Progenitor cell of endocrine pancreas (in vitro differentiated cells): Measurements from ENCODE around the gene NDUFAF8. TPM values are rescaled to one million over a fixed set of nuclear protein-coding genes. Genes with fewer than 3 reads are reported as not detected.

Source experiments
- DNase-seq: peaks from one replicate; pipeline ENCODE4 v3.0.0; 2021; ENCODE audit warnings: low spot score; ENCODE audit not compliant: unreplicated experiment
- H3K27ac Mint-ChIP-seq: 2 replicates; pipeline ENCODE4 v1.8.0; 2021; ENCODE audit warnings: mild to moderate bottlenecking, moderate library complexity, mixed read lengths
- H3K27me3 Mint-ChIP-seq: 2 replicates; pipeline ENCODE4 v1.8.0; 2021; ENCODE audit warnings: mixed read lengths
- H3K36me3 Mint-ChIP-seq: 2 replicates; pipeline ENCODE4 v1.8.0; 2022; ENCODE audit warnings: mixed read lengths; ENCODE audit not compliant: insufficient read depth
- H3K4me1 Mint-ChIP-seq: 2 replicates; pipeline ENCODE4 v1.8.0; 2021; ENCODE audit warnings: low read depth, mixed read lengths
- H3K4me3 Mint-ChIP-seq: 2 replicates; pipeline ENCODE4 v1.8.0; 2021; ENCODE audit warnings: low read depth, mild to moderate bottlenecking, moderate library complexity, mixed read lengths
- H3K9me3 Mint-ChIP-seq: 2 replicates; pipeline ENCODE4 v1.8.0; 2021; ENCODE audit warnings: low read depth, mixed read lengths
- CTCF ChIP-seq: fragments of 200-600 bp; sonication (generic); IDR thresholded peaks from one replicate; pipeline ENCODE4 v1.5.0; 2021; ENCODE audit warnings: antibody characterized with exemption, mild to moderate bottlenecking; ENCODE audit not compliant: unreplicated experiment
- total RNA-seq: library from RNA; stranded (reverse); gene quantifications from 2 replicates; pipeline ENCODE4 v1.2.1, GENCODE V29; 2021

The NDUFAF8 gene
- total RNA-seq, 1 donor from 2014 or later, result 43.6 TPM

GRCh38 chr17:81290230-81290629 is 51.1 kb downstream of the NDUFAF8 start:
- H3K27ac Mint-ChIP-seq, result no peak overlapping the region
- no peak for TF ChIP-seq CTCF
- DNase-seq, result no peak
- H3K27me3 Mint-ChIP-seq, result no peaks in the 10 kb centered on the region
- H3K9me3 Mint-ChIP-seq, result no peaks in the 10 kb centered on the region
- peaks cover 8% of the 10 kb centered on the region for H3K4me1 Mint-ChIP-seq
- H3K36me3 Mint-ChIP-seq, result peaks cover 5% of the 10 kb centered on the region
- no peak overlapping the region for H3K4me3 Mint-ChIP-seq

Other genes starting within 250 kb of the NDUFAF8 start
- gene CHMP6, start 247.5 kb upstream of the NDUFAF8 start, total RNA-seq, result 26.1 and 27.8 TPM in 2 replicates
- 37.6 and 40.4 TPM in 2 replicates for gene BAIAP2, start 204.2 kb upstream of the NDUFAF8 start, total RNA-seq
- 0.31 TPM in 1 of 2 replicates, not detected in the other for gene PVALEF, start 73.8 kb upstream of the NDUFAF8 start, total RNA-seq
- gene AATK, start 73.1 kb upstream of the NDUFAF8 start, total RNA-seq, result 12.2 and 12.9 TPM in 2 replicates
- 33.2 and 35.0 TPM in 2 replicates for gene CEP131, start 16.4 kb upstream of the NDUFAF8 start, total RNA-seq
- gene TEPSIN, start 263 bp upstream of the NDUFAF8 start, total RNA-seq, result 57.4 and 63.2 TPM in 2 replicates
- gene SLC38A10, start 56.0 kb downstream of the NDUFAF8 start, total RNA-seq, result 128 and 130 TPM in 2 replicates
- 36.9 and 40.5 TPM in 2 replicates for gene BAHCC1, start 156.1 kb downstream of the NDUFAF8 start, total RNA-seq